T47D (cell line): ENCODE measurements around the gene PACSIN2.
"Not testable (repeated sequence)": the region's sequence is repeated elsewhere in the genome, so short reads cannot be mapped to it uniquely, and the experiment has no call there.

ENCODE experiments used
- DNase-seq, 2 experiments: peaks; one replicate each; pipeline versions ENCODE4 v3.0.0 to v3.0.0-alpha.2; 2011 to 2012; ENCODE audit warnings: low read depth in 1 of 2, low spot score in 1 of 2
- JUND ChIP-seq: IDR thresholded peaks from 2 replicates; pipeline ENCODE4 v1.6.1; 2012; ENCODE audit warnings: low read depth
- in situ Hi-C: cut with HindIII; loops from 2 replicates; pipeline ENCODE4 v1.10.0; 2016; ENCODE audit warnings: low sequenced_read_pairs, low pct_unique_long_range_greater_than_20kb

Gene PACSIN2

DNA sequence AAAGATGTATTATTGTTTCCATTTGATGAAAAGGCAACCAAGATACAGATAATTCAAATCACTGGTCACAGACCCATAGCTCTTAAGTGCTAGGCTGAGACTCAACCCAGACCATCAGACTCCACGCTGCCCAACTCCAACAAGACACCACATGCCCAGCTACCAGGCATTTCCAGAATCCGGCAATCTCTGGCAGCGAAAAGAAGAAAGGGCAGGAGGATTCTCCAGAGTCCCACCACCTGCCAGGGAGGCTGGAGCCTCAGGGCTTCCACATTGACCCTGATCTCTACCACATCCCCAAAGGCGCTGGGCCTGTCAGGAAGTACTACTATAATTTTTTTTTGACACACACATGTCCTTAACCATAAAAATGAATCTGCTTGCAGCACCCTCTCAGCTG lies 96.4 kb downstream of the PACSIN2 start:
- DNase-seq = no peak
- TF ChIP-seq JUND = no peak
- in situ Hi-C loops = no loop called here

DNA sequence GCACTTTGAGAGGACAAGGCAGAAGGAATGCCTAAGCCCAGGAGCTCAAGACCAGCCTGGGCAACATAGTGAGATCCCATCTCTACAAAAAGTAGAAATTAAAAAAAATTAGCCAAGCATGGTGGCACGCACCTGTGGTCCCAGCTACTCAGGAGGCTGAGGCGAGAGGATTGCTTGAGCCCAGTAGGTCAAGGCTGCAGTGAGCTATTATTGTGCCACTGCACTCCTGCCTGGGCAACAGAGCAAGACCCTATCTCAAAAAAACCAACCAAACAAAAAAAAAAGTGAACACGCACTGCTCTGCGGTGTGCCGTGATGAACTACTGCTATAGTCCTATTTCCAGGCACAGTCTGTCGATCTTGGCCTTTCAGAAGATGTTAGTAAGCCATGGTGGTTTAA lies 97.6 kb downstream of the PACSIN2 start:
- DNase-seq, in situ Hi-C loops: not testable (repeated sequence)

- TF ChIP-seq JUND = no peak
Observed at GRCh38 chr22:42915980-42916765, 98.8 kb downstream of the PACSIN2 start.

DNA sequence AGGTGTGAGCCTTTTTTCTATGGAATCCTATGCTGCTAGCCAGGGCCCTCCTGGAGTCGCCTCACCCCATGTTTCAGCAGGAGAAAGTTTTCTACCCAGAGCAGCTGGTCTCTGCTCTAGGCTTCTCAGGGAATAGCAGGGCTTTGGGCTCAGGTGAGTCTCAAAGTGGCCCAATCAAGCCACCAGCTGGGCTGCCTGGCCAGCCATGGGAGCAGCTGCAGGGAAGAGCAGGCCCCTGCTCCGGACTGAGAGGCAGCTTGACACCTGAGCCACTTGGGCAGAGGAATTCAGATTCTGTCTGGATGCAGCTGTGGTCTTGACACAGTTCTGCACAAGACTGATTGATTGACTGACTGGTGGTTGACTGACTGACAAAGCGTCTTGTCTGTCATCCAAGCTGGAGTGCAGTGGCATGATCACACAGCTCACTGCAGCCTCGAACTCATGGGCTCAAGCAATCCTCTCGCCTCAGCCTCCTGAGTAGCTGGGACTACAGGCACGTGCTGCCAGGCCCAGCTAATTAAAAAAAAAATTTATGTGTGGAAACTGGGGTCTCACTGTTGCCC lies 100.4 kb downstream of the PACSIN2 start:
- in situ Hi-C loops = no loop called here
- TF ChIP-seq JUND = no peak
- no peak for DNase-seq

More at GRCh38 chr22:42915980-42916765, 98.8 kb downstream of the PACSIN2 start:
- in situ Hi-C loops = no loop called here
- no peak for DNase-seq

- no peak for DNase-seq
- no peak for TF ChIP-seq JUND
- in situ Hi-C loops = no loop called here
Observed at GRCh38 chr22:42913874-42914510, 101.0 kb downstream of the PACSIN2 start.

DNA sequence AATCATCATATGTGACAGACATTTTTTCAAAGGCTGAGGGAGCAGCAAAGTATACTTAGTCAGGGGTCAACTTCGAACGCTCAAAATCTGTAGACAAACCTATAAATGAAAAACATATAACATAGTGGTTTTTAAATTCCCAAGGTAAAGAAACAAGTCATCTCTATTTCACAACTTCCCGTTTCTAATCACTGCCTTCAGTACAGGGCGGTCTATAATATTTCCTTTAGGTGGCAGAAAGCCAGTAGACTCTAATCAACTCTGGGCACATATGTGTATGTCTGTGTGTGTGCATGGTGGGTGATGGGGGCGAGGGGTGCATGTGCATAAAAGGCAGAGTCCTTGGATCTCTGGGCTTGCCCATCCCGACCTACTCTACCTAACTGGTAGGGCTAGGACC lies 102.9 kb downstream of the PACSIN2 start:
- in situ Hi-C loops = no loop called here
- TF ChIP-seq JUND = no peak
- DNase-seq = no peak

DNA sequence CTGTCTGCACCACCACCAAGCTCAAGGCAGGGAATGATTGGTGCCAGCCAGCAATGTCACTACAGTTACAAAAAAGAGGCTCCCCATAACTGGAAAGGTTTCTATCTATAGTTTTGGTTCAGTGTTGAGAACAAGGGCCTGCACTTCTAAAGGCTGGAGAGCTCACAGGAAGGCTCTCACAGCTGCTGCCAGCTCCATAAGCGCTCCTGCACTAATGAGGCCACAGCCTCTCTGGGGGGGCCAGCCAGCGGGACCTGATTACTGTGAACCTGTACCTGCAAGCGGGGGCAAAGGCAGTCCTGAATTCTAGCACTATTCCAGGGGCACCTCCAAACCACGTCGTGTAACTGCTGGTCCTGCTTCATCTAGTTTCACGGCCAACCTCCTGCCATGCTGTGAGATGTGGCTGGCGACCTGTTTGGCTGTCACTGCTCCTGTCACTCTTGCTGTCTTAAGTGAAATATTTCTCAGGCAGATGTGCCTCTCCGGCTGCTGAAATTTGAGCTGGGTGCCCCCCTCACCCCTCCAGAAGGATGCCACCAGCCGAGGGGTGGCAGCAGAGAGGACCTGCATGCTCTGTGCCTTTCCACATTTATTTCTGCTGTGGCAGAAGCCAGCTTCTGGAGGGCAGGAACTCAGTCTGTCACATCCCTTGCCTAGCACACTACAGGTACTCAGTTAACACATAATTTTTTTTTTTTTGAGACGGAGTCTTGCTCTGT lies 104.6 kb downstream of the PACSIN2 start:
- no peak for TF ChIP-seq JUND
- no peak for DNase-seq
- in situ Hi-C loops = no loop called here

DNA sequence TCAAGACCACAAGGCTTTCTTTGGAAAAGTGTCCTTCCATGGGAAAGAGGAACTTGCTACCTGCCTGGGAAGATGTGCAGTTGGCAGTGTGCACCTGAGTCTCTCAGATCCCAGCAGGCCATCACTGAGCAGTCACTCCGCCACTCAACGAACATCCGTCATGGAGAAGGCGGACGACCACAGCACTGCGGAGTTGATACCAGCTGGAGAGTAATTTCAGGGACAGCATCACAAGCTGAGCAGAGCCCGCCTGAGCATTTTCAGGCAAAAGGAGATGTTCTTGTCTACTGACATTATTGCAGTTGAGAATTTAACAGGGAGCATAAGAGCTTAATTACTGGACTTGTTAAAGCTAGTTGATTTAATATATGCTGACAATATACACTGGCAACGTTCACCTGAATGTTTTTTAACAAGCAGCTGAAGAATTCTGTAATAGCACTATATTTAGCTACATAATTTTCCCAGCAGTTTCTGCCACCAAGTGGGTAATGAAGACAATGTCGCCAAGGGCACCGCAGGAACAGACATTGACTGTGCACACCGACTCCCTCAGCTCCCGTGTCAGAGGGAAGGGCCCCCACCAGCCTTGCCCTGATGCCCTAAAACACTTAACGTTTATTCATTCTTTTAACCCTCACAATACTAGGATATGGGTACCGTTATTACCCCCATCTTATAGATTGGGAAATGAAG lies 105.4 kb downstream of the PACSIN2 start:
- TF ChIP-seq JUND = no peak
- in situ Hi-C loops = no loop called here
- DNase-seq = no peak

- TF ChIP-seq JUND = no peak
- DNase-seq = no peak
- in situ Hi-C loops = no loop called here
Observed at GRCh38 chr22:42908374-42908746, 106.6 kb downstream of the PACSIN2 start.

GRCh38 chr22:42907404-42908373 lies 107.3 kb downstream of the PACSIN2 start:
- no peak for TF ChIP-seq JUND
- DNase-seq = no peak
- in situ Hi-C loops = no loop called here

GRCh38 chr22:42906605-42907348 lies 108.2 kb downstream of the PACSIN2 start:
- no peak for DNase-seq
- TF ChIP-seq JUND = no peak
- in situ Hi-C loops = no loop called here
